K562 (cell line): ENCODE data around the gene HNRNPH3. TPM values are rescaled to one million over a fixed set of nuclear protein-coding genes. Genes with fewer than 3 reads are reported as not detected.
A peak's percentile ranks its signal among the peaks of the same experiment; 100 is the strongest.

Source experiments
- HIVEP1 ChIP-seq: fragments of 250-450 bp; sonication (Bioruptor Pico); IDR thresholded peaks from 2 replicates; pipeline ENCODE4 v1.4.0; 2020; ENCODE audit warnings: mild to moderate bottlenecking
- KAT7 ChIP-seq: sonication (generic); formaldehyde crosslinking; IDR thresholded peaks from 2 replicates; pipeline ENCODE4 v1.8.0; 2022; ENCODE audit warnings: missing genetic modification reagents, mild to moderate bottlenecking, borderline replicate concordance
- NCOR1 ChIP-seq: fragments of 450-650 bp; IDR thresholded peaks from 2 replicates; pipeline ENCODE4 v1.6.1; 2016; ENCODE audit warnings: mild to moderate bottlenecking, moderate library complexity
- NEUROD1 ChIP-seq: fragments of 150-350 bp; IDR thresholded peaks from 2 replicates; pipeline ENCODE4 v1.6.1; 2014; ENCODE audit warnings: borderline replicate concordance, low read length, low read depth; ENCODE audit not compliant: partially characterized antibody
- NR2F6 ChIP-seq: fragments of 450-650 bp; formaldehyde crosslinking; IDR thresholded peaks from 2 replicates; pipeline ENCODE4 v1.4.0; 2020; ENCODE audit warnings: mild to moderate bottlenecking
- PCBP2 ChIP-seq: fragments of 200-400 bp; formaldehyde crosslinking; IDR thresholded peaks from 2 replicates; pipeline ENCODE4 v1.6.1; 2018; ENCODE audit warnings: low read length, low read depth, mild to moderate bottlenecking, moderate library complexity; ENCODE audit not compliant: poor library complexity, severe bottlenecking
- PHB2 ChIP-seq: fragments of 450-650 bp; IDR thresholded peaks from 2 replicates; pipeline ENCODE4 v1.6.1; 2017; ENCODE audit warnings: low read depth
- ZBTB17 ChIP-seq: fragments of 450-650 bp; formaldehyde crosslinking; IDR thresholded peaks from 2 replicates; pipeline ENCODE4 v1.4.0; 2020; ENCODE audit warnings: mild to moderate bottlenecking
- ZKSCAN3 ChIP-seq: fragments of 250-450 bp; sonication (Bioruptor Pico); IDR thresholded peaks from 2 replicates; pipeline ENCODE4 v1.4.0; 2020
- ZNF239 ChIP-seq: fragments of 250-450 bp; sonication (Bioruptor Pico); IDR thresholded peaks from 2 replicates; pipeline ENCODE4 v1.4.0; 2020; ENCODE audit warnings: mild to moderate bottlenecking
- ZNF79 ChIP-seq: fragments of 250-450 bp; sonication (Bioruptor Pico); IDR thresholded peaks from 2 replicates; pipeline ENCODE4 v1.4.0; 2020; ENCODE audit warnings: low read depth, mild to moderate bottlenecking, moderate library complexity
- ZNF830 ChIP-seq: fragments of 250-450 bp; sonication (Bioruptor Pico); IDR thresholded peaks from 2 replicates; pipeline ENCODE4 v1.5.0; 2021; ENCODE audit warnings: mild to moderate bottlenecking
- polyA plus RNA-seq, 8 experiments: library from polyadenylated mRNA; depleted of rRNA in 4 of 8; stranded (reverse) in 5 of 8; unstranded in 3 of 8; fragments of >200 nt; fragmentation: Nextera tagmentation in 2 of 8; fragmentation: Illumina TruSeq in 1 of 8; extraction: Ambion mirVana in 2 of 8; extraction: Trizol in 1 of 8; gene quantifications; 2 replicates each; pipeline versions ENCODE4 v1.2.1 to v1.2.3, GENCODE V29; 2011 to 2014; ENCODE audit warnings: inconsistent platforms in 1 of 8, missing spikeins in 1 of 8
- total RNA-seq, 7 experiments: library from RNA; depleted of rRNA in 6 of 7; stranded (reverse); fragments of >200 nt in 6 of 7; fragmentation: Illumina TruSeq in 2 of 7; extraction: Trizol in 2 of 7; gene quantifications; 2 replicates each; pipeline versions ENCODE4 v1.2.1 to v1.2.3, GENCODE V29; 2011 to 2021; ENCODE audit warnings: low replicate concordance in 1 of 7
- TF ChIP-seq, protein P1 (sequence below): fragments of 450-650 bp; IDR thresholded peaks from 2 replicates; pipeline ENCODE4 v1.6.1; 2016; ENCODE audit warnings: mild to moderate bottlenecking
- TF ChIP-seq, protein P2 (sequence below), 2 experiments: fragments of 450-650 bp in 1 of 2; sonication (generic) in 1 of 2; formaldehyde crosslinking in 1 of 2; IDR thresholded peaks; 2 replicates each; pipeline versions ENCODE4 v1.7.1 to v1.9.0; 2016 to 2022; ENCODE audit warnings: inconsistent platforms in 1 of 2, mild to moderate bottlenecking in 1 of 2, missing genetic modification reagents in 1 of 2
- TF ChIP-seq, protein P3 (sequence below): IDR thresholded peaks from 3 replicates; pipeline ENCODE4 v1.6.1; 2011; ENCODE audit warnings: borderline replicate concordance, mild to moderate bottlenecking; ENCODE audit not compliant: insufficient read length, insufficient read depth

The HNRNPH3 gene
- total and polyA plus RNA-seq, 9 of the 15 experiments (the other 6 are each of a cell fraction or from before 2014, with no cell fraction given): 52.8 to 562 (median 152) TPM

DNA sequence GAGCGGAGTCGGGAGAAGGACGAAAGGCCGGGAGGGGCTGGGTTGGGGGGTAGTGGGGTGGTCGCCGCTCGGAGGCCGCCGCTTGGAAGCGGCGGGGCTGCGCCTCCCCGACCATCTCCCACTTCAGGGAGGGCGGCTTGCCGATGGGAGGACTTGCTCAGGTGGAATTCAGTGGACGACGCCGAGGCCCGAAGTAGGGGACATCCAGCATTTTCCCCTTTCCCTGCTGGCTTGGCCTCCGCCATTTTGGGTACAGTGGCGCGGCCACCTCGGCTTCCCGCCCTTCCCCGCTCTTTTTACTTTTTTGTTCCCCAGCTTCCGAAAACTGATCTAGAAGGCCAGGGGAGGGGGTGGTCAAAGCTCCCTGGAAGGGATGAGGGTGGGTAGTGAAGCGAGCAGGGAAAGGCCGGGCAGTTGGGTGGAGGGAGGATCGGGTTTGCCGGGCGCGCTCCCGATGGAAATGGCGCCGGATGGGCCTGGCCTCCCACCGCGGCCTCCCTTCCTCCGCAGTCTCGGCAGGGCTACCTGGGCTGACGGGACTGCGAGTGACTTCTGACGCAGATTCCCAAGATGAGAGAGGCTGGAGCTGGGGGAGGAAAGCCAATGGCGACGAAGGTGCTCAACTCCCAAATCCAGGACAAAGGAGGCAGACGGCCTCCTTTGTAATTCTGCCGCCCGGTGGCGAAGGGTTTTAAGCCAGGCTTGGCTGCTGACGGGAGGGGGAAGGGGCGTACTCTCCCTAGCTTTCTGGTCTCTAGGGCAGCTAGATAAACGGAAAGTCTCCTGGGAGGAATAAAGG, 594 bp downstream of the HNRNPH3 start, which contains the start of gene PBLD (continued):
- TF ChIP-seq, protein P1, sequence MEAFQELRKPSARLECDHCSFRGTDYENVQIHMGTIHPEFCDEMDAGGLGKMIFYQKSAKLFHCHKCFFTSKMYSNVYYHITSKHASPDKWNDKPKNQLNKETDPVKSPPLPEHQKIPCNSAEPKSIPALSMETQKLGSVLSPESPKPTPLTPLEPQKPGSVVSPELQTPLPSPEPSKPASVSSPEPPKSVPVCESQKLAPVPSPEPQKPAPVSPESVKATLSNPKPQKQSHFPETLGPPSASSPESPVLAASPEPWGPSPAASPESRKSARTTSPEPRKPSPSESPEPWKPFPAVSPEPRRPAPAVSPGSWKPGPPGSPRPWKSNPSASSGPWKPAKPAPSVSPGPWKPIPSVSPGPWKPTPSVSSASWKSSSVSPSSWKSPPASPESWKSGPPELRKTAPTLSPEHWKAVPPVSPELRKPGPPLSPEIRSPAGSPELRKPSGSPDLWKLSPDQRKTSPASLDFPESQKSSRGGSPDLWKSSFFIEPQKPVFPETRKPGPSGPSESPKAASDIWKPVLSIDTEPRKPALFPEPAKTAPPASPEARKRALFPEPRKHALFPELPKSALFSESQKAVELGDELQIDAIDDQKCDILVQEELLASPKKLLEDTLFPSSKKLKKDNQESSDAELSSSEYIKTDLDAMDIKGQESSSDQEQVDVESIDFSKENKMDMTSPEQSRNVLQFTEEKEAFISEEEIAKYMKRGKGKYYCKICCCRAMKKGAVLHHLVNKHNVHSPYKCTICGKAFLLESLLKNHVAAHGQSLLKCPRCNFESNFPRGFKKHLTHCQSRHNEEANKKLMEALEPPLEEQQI: peak; percentile 86
- peak; percentile 10; the same call in 1 of the 2 replicates for TF ChIP-seq HIVEP1 (CRISPR knock-in tag)
- no peak for TF ChIP-seq KAT7 (CRISPR knock-in tag)
- TF ChIP-seq NR2F6 (CRISPR knock-in tag): peak; percentile 80; the same call in 1 of the 2 replicates
- no peak for TF ChIP-seq ZNF79
- no peak for TF ChIP-seq NEUROD1
- TF ChIP-seq ZNF239 (CRISPR knock-in tag): no peak
- peak; percentile 81 for TF ChIP-seq ZBTB17
- TF ChIP-seq, protein P2, sequence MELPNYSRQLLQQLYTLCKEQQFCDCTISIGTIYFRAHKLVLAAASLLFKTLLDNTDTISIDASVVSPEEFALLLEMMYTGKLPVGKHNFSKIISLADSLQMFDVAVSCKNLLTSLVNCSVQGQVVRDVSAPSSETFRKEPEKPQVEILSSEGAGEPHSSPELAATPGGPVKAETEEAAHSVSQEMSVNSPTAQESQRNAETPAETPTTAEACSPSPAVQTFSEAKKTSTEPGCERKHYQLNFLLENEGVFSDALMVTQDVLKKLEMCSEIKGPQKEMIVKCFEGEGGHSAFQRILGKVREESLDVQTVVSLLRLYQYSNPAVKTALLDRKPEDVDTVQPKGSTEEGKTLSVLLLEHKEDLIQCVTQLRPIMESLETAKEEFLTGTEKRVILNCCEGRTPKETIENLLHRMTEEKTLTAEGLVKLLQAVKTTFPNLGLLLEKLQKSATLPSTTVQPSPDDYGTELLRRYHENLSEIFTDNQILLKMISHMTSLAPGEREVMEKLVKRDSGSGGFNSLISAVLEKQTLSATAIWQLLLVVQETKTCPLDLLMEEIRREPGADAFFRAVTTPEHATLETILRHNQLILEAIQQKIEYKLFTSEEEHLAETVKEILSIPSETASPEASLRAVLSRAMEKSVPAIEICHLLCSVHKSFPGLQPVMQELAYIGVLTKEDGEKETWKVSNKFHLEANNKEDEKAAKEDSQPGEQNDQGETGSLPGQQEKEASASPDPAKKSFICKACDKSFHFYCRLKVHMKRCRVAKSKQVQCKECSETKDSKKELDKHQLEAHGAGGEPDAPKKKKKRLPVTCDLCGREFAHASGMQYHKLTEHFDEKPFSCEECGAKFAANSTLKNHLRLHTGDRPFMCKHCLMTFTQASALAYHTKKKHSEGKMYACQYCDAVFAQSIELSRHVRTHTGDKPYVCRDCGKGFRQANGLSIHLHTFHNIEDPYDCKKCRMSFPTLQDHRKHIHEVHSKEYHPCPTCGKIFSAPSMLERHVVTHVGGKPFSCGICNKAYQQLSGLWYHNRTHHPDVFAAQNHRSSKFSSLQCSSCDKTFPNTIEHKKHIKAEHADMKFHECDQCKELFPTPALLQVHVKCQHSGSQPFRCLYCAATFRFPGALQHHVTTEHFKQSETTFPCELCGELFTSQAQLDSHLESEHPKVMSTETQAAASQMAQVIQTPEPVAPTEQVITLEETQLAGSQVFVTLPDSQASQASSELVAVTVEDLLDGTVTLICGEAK (IDR thresholded peaks at IDR 0.05): no peak
- TF ChIP-seq, protein P2 (CRISPR knock-in tag; IDR thresholded peaks at IDR 0.05): 0 out of 2 replicates have a peak, but pooled peaks have one; percentile 47
- TF ChIP-seq PHB2: no peak
- no peak for TF ChIP-seq ZKSCAN3 (CRISPR knock-in tag)
- TF ChIP-seq, protein P3, sequence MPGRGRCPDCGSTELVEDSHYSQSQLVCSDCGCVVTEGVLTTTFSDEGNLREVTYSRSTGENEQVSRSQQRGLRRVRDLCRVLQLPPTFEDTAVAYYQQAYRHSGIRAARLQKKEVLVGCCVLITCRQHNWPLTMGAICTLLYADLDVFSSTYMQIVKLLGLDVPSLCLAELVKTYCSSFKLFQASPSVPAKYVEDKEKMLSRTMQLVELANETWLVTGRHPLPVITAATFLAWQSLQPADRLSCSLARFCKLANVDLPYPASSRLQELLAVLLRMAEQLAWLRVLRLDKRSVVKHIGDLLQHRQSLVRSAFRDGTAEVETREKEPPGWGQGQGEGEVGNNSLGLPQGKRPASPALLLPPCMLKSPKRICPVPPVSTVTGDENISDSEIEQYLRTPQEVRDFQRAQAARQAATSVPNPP: no peak
- TF ChIP-seq PCBP2: no peak
- peak; percentile 46; the same call in 1 of the 2 replicates for TF ChIP-seq NCOR1
- TF ChIP-seq ZNF830: peak; percentile 90
